ACHN (cell line): ENCODE data around the gene DHH.
"Not testable (repeated sequence)": the region's sequence is repeated elsewhere in the genome, so short reads cannot be mapped to it uniquely, and the experiment has no call there.

ENCODE experiments used
- DNase-seq: peaks from one replicate; pipeline ENCODE4 v3.0.0-alpha.2; 2015
- in situ Hi-C: cut with HindIII; loops from 2 replicates; pipeline ENCODE4 v1.10.0; 2017; ENCODE audit warnings: low sequenced_read_pairs, low pct_ligation_motif_present, low pct_unique_long_range_greater_than_20kb

DHH gene

GRCh38 chr12:49088150-49088931, 6.3 kb downstream of the DHH start:
- DNase-seq = peak; percentile 96
- in situ Hi-C loops = no loop called here

- in situ Hi-C loops = no loop called here
- no peak for DNase-seq
Observed at GRCh38 chr12:49086116-49086515, 8.5 kb downstream of the DHH start.

- DNase-seq = no peak
- in situ Hi-C loops = no loop called here
Observed at GRCh38 chr12:49084438-49084837, 10.2 kb downstream of the DHH start.

- in situ Hi-C loops = no loop called here
Observed at GRCh38 chr12:49079793-49080192, 14.8 kb downstream of the DHH start.

GRCh38 chr12:49070971-49071370, 23.6 kb downstream of the DHH start:
- DNase-seq = no peak
- in situ Hi-C loops = no loop called here

More at GRCh38 chr12:49079793-49080192, 14.8 kb downstream of the DHH start:
- no peak for DNase-seq

- in situ Hi-C loops = no loop called here
- DNase-seq = peak; percentile 99
Observed at GRCh38 chr12:49069507-49070346, 24.9 kb downstream of the DHH start, which contains the start of gene RHEBL1. TSS of gene RHEBL1 (minus strand) at chr12:49069979. CDS start at chr12:49069785, 194 bp downstream.

- in situ Hi-C loops = no loop called here
- no peak for DNase-seq
Observed at GRCh38 chr12:49068879-49069506, 25.6 kb downstream of the DHH start.

- in situ Hi-C loops = no loop called here
- no peak for DNase-seq
Observed at GRCh38 chr12:49066120-49066519, 28.5 kb downstream of the DHH start.

- no peak for DNase-seq
- in situ Hi-C loops = no loop called here
Observed at GRCh38 chr12:49064767-49065152, 29.8 kb downstream of the DHH start.

GRCh38 chr12:49061916-49062315, 32.7 kb downstream of the DHH start:
- in situ Hi-C loops, DNase-seq: not testable (repeated sequence)

- in situ Hi-C loops = no loop called here
- DNase-seq = no peak
Observed at GRCh38 chr12:49061157-49061650, 33.4 kb downstream of the DHH start.

- peak; percentile 98 for DNase-seq
- in situ Hi-C loops = no loop called here
Observed at GRCh38 chr12:49060237-49061156, 34.1 kb downstream of the DHH start, which contains the start of gene KMT2D. TSS of gene KMT2D (minus strand) at chr12:49060794. CDS start at chr12:49055324, 5,470 bp downstream.

GRCh38 chr12:49059299-49060171, 35.1 kb downstream of the DHH start:
- DNase-seq = peak; percentile 47
- in situ Hi-C loops = no loop called here

GRCh38 chr12:49059045-49059298, 35.6 kb downstream of the DHH start:
- in situ Hi-C loops = no loop called here
- no peak for DNase-seq

- in situ Hi-C loops = no loop called here
- no peak for DNase-seq
Observed at GRCh38 chr12:49058366-49059044, 36.1 kb downstream of the DHH start.

- in situ Hi-C loops = no loop called here
- no peak for DNase-seq
Observed at GRCh38 chr12:49057888-49058287, 36.7 kb downstream of the DHH start.
